GM18508 (cell line): ENCODE results near the gene OR2J3.
"Not testable (repeated sequence)": the region's sequence is repeated elsewhere in the genome, so short reads cannot be mapped to it uniquely, and the experiment has no call there.

Experiments used
- ATAC-seq: cut with Tn5 transposase; IDR thresholded peaks from one replicate; pipeline ENCODE4 v1.9.1; 2021; ENCODE audit warnings: moderate number of reproducible peaks; ENCODE audit not compliant: insufficient read depth, unreplicated experiment

OR2J3 gene

GRCh38 chr6:29107758-29108157 is at the start of gene OR2J3:
OR2J3 (plus strand) TSS chr6:29108058; CDS start chr6:29111891, 3,833 bp downstream.
- no peak for ATAC-seq

- ATAC-seq, result no peak
Measured at GRCh38 chr6:29071831-29072723, 35.8 kb upstream of the OR2J3 start.

GRCh38 chr6:29079203-29079602 is 28.7 kb upstream of the OR2J3 start:
- ATAC-seq, result no peak

- no peak for ATAC-seq
Measured at GRCh38 chr6:29081312-29081711, 26.5 kb upstream of the OR2J3 start.

- no peak for ATAC-seq
Measured at GRCh38 chr6:29082457-29082856, 25.4 kb upstream of the OR2J3 start.

GRCh38 chr6:29087213-29087612 is 20.6 kb upstream of the OR2J3 start, which contains the start of gene OR2B3:
OR2B3 (minus strand) TSS chr6:29087313; CDS start chr6:29087248, 65 bp downstream.
- ATAC-seq, result no peak

GRCh38 chr6:29092957-29093356 is 14.9 kb upstream of the OR2J3 start:
- no peak for ATAC-seq

GRCh38 chr6:29097803-29098202 is 10.1 kb upstream of the OR2J3 start:
- ATAC-seq, result no peak

GRCh38 chr6:29099190-29099589 is 8.7 kb upstream of the OR2J3 start, which contains the start of gene OR2J1:
OR2J1 (plus strand) TSS chr6:29099490; CDS start chr6:29100943, 1,453 bp downstream.
- ATAC-seq, result no peak

- no peak for ATAC-seq
Measured at GRCh38 chr6:29112135-29112534, 4.3 kb downstream of the OR2J3 start.

- not testable (repeated sequence) for ATAC-seq
Measured at GRCh38 chr6:29114964-29115363, 7.1 kb downstream of the OR2J3 start.

GRCh38 chr6:29129326-29130012 is 21.6 kb downstream of the OR2J3 start:
- no peak for ATAC-seq

GRCh38 chr6:29130644-29131043 is 22.8 kb downstream of the OR2J3 start:
- no peak for ATAC-seq

- ATAC-seq, result no peak
Measured at GRCh38 chr6:29131691-29132090, 23.8 kb downstream of the OR2J3 start.

- no peak for ATAC-seq
Measured at GRCh38 chr6:29137724-29138123, 29.9 kb downstream of the OR2J3 start.

GRCh38 chr6:29141606-29142005 is 33.7 kb downstream of the OR2J3 start:
- no peak for ATAC-seq

GRCh38 chr6:29142309-29142708 is 34.5 kb downstream of the OR2J3 start:
- ATAC-seq, result no peak

GRCh38 chr6:29146179-29146578 is 38.3 kb downstream of the OR2J3 start:
- ATAC-seq, result no peak

- no peak for ATAC-seq
Measured at GRCh38 chr6:29147074-29147473, 39.2 kb downstream of the OR2J3 start.

GRCh38 chr6:29149444-29149843 is 41.6 kb downstream of the OR2J3 start:
- not testable (repeated sequence) for ATAC-seq

GRCh38 chr6:29153083-29153482 is 45.2 kb downstream of the OR2J3 start:
- ATAC-seq, result no peak
